ENCODE measurements around the gene FAHD1.

DNA sequence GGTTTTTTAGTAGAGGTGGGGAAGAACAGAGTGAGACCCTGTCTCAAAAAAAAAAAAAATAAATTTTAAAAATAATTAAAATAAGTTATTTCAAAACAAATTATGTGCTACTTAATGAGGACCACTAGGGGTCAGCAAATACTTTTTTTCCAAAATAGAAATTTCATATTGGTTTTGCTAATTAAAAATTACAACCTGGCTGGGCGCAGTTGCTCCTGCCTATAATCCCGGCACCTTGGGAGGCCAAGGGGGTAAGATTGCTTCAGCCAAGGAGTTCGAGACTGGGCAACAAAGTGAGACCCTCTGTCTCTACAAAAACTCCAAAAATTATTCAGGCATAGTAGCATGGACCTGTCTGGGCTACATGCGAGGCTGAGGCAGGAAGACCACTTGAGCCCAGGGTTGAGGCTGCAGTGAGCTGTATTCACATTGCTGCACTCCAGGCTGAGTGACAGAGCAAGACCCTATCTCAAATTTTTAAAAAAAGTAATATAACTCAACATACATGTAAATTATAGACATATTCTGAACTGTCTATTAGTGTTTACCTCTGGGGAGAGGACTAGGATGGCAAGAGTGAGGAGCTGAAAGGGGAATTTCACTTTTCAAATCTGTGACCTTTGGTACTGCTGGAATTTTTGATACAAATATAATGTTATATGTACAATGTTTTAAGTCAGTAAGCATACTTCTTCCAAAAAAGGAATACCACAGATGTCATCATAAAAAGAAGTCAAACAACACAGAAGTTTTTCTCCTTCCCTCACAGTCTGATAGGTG is 36.9 kb downstream of the FAHD1 start:
- TF ChIP-seq POLR2A (IDR thresholded peaks at IDR 0.05; ENCODE audit: low read length) = no peak
- TF ChIP-seq GATA1 (IDR thresholded peaks at IDR 0.05; ENCODE audit: low read depth, low read length) = no peak
